GM12891 (cell line): ENCODE results near the gene DPH1.
A peak's percentile ranks its signal among the peaks of the same experiment; 100 is the strongest.

Experiments used
- DNase-seq: peaks from one replicate; pipeline ENCODE4 v3.0.0; 2011; ENCODE audit warnings: low spot score; ENCODE audit not compliant: insufficient read length
- FAIRE-seq: peaks from 2 replicates; lab custom pipeline; 2011; peaks lifted over from hg19 to GRCh38; lab: Jason Lieb, UNC
- PAX5 ChIP-seq: IDR thresholded peaks from 2 replicates; pipeline ENCODE4 v1.6.1; 2011; ENCODE audit warnings: low read length, moderate library complexity, mild to moderate bottlenecking; ENCODE audit not compliant: insufficient read depth, severe bottlenecking
- POLR2A ChIP-seq: IDR thresholded peaks from 2 replicates; pipeline ENCODE4 v1.6.1; 2011; ENCODE audit warnings: low read depth, low read length, control low read depth
- POLR2AphosphoS5 ChIP-seq: IDR thresholded peaks from 2 replicates; pipeline ENCODE4 v1.6.1; 2011; ENCODE audit warnings: low read depth, low read length, control low read depth
- POU2F2 ChIP-seq: IDR thresholded peaks from 2 replicates; pipeline ENCODE4 v1.6.1; 2011; ENCODE audit warnings: low read depth, mild to moderate bottlenecking, control low read depth, low read length, moderate library complexity
- SPI1 ChIP-seq: IDR thresholded peaks from 2 replicates; pipeline ENCODE4 v1.6.1; 2011; ENCODE audit warnings: low read depth, low read length, control low read depth
- TAF1 ChIP-seq: IDR thresholded peaks from 2 replicates; pipeline ENCODE4 v1.6.1; 2011; ENCODE audit warnings: low read depth, low read length, control low read depth

The DPH1 gene

DNA sequence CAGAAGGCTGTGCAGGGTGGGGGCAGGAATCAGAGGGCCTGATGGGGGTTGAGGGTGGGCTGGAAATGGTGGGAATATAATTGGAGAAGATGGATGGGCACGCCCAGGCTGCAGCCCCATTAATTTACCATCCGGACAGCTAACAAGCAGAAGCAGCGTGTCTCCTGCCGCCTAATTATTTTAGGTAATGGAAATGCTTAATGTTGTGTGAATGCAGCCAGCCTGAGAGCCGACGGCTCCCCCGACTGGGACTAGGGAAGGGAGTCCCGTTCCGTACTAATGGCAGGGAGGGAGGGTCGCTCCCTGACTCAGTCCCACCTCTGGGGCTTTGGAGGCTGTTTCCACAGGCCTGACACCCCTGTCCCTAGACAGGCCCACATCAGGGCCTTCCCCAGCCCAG lies 7.2 kb downstream of the DPH1 start:
- no peak for FAIRE-seq
- DNase-seq, result no peak

DNA sequence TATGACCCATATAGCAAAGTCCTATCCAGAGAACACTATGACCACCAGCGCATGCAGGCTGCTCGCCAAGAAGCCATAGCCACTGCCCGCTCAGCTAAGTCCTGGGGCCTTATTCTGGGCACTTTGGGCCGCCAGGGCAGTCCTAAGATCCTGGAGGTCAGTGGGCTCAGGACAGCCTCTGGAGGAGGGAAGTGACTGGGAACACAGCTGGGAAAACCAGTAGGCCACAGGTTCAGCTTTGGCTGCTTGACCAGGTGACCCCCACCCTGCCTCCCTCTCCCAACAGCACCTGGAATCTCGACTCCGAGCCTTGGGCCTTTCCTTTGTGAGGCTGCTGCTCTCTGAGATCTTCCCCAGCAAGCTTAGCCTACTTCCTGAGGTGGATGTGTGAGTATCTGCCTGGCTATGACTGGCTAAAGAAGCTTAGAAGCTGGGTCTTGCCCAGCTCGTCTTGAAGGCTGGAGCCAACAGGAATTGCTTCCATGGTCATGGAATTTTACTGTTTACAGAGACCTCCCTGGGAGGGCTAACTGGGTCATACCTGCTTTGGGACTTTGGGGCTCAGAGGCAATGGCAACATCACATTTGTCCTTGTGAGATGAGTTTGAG lies 10.4 kb downstream of the DPH1 start:
- TF ChIP-seq POU2F2 (no peak), TAF1 (no peak), POLR2AphosphoS5 (no peak), SPI1 (no peak), POLR2A (no peak), PAX5 (no peak)
- FAIRE-seq, result no peak
- no peak for DNase-seq

More for the DNA sequence above, 7.2 kb downstream of the DPH1 start:
- TF ChIP-seq PAX5 (no peak), POU2F2 (no peak), POLR2AphosphoS5 (no peak), POLR2A (no peak), TAF1 (no peak), SPI1 (no peak)

- FAIRE-seq (no peak), DNase-seq (no peak)
- TF ChIP-seq SPI1 (no peak), TAF1 (no peak), POLR2A (peak; percentile 4; the same call in 1 of the 2 replicates), POU2F2 (no peak), PAX5 (no peak), POLR2AphosphoS5 (peak; percentile 11; the same call in 1 of the 2 replicates)
Measured at GRCh38 chr17:2040942-2041560, 11.1 kb downstream of the DPH1 start.

DNA sequence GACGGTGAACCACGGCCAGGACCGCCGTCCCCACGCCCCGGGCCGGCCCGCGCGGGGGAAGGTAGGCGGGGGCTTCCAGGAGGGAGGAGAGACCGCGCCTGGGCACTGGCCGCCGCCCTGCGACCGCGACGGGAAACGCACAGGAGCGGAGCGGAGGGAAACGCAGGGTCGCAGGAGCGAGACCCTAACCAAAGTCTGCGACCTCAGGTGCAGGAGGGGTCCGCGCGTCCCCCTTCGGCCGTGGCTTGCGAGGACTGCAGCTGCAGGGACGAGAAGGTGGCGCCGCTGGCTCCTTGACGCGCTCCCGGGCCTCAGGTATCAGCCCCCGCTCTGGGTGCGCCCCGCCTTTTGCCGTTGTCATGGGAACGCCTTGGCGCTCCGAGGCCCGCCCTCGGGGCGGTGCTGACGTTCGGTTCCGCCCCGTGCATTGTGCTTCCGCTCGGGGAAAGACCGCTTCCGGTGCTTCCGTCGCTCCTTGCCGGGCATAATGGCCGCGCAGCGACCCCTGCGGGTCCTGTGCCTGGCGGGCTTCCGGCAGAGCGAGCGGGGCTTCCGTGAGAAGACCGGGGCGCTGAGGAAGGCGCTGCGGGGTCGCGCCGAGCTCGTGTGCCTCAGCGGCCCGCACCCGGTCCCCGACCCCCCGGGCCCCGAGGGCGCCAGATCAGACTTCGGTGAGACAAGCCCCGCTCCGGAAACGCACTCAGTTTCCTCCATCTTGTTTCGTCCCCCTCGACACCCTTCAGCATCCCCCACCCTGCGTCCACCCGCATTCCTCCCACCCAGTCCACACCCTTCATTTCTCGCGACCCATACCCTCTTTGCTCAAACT lies 11.8 kb downstream of the DPH1 start, which contains the start of gene OVCA2:
TSS of gene OVCA2 (plus strand) at position 462 of the 829 bp plus-strand sequence. CDS start at position 488, 26 bp downstream.
- TF ChIP-seq POU2F2 (peak; percentile 76), POLR2A (peak; percentile 88), SPI1 (peak; percentile 27; the same call in 1 of the 2 replicates), TAF1 (peak; percentile 91), PAX5 (peak; percentile 76), POLR2AphosphoS5 (peak; percentile 83)
- DNase-seq, result peak; percentile 99
- FAIRE-seq, result peak; percentile 100

- no peak for DNase-seq
- FAIRE-seq, result no peak
- TF ChIP-seq TAF1, result no peak
- TF ChIP-seq SPI1, result peak; percentile 31; the same call in 1 of the 2 replicates
- TF ChIP-seq POU2F2, result no peak
- no peak for TF ChIP-seq POLR2AphosphoS5
Measured at GRCh38 chr17:2042390-2042847, 12.5 kb downstream of the DPH1 start.

GRCh38 chr17:2042933-2043332 lies 13.0 kb downstream of the DPH1 start:
- FAIRE-seq, result peak; percentile 28
- TF ChIP-seq POLR2AphosphoS5 (no peak), POU2F2 (no peak), PAX5 (no peak), TAF1 (no peak), SPI1 (no peak), POLR2A (no peak)
- no peak for DNase-seq

GRCh38 chr17:2043785-2044184 lies 13.8 kb downstream of the DPH1 start:
- DNase-seq, result no peak
- no peak for FAIRE-seq
- no peak for TF ChIP-seq TAF1
- no peak for TF ChIP-seq SPI1
- no peak for TF ChIP-seq POLR2AphosphoS5
- no peak for TF ChIP-seq PAX5
- no peak; the same call in 1 of the 2 replicates for TF ChIP-seq POLR2A
- no peak for TF ChIP-seq POU2F2

- DNase-seq (no peak), FAIRE-seq (no peak)
- TF ChIP-seq POLR2A (no peak), SPI1 (no peak), POU2F2 (no peak), POLR2AphosphoS5 (no peak), PAX5 (no peak), TAF1 (no peak)
Measured at GRCh38 chr17:2044263-2044894, 14.4 kb downstream of the DPH1 start.
